HG03565 (cell line): Measurements from ENCODE around the gene CTRB2.

Source experiments
- ATAC-seq: cut with Tn5 transposase; IDR thresholded peaks from one replicate; pipeline ENCODE4 v1.9.1; 2021; ENCODE audit warnings: mild to moderate bottlenecking, moderate library complexity; ENCODE audit not compliant: unreplicated experiment

CTRB2 gene

DNA sequence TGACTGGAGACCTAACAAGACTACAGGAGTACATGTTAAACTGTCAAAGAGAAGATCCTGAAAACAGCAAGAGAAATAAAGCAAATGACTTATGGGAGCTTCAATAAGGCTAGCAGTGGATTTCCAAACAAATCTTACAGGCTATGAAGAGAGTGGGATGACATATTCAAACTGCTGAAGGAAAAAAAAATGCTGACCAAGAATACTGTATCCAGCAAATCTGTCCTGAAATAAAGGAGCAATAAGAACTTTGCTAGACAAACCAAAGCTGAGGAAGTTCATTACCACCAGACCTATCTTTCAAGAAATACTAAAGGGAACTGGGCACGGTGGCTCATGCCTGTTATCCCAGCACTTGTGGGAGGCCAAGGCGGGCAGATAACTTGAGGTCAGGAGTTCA, 30.0 kb downstream of the CTRB2 start:
- ATAC-seq, result no peak

DNA sequence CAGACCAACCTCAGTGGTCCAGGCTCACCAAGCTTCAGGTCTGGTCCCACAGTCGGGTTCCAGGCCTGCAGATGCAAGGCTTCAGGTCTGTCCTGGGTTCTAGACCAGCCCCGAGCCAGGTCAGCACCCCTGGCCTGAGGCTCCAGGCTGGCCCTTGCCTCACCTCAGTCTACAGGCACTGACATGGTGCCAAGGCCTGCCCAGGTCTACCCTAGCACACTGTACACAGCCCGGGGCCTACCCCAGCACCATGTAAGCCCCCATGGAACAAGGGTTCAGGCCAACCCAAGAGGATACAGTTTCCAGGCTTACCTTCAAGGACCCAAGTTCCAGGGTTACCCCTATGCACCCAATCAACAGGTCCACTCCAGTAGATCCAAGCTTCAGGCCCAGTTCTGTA, 31.9 kb downstream of the CTRB2 start:
- ATAC-seq, result no peak

DNA sequence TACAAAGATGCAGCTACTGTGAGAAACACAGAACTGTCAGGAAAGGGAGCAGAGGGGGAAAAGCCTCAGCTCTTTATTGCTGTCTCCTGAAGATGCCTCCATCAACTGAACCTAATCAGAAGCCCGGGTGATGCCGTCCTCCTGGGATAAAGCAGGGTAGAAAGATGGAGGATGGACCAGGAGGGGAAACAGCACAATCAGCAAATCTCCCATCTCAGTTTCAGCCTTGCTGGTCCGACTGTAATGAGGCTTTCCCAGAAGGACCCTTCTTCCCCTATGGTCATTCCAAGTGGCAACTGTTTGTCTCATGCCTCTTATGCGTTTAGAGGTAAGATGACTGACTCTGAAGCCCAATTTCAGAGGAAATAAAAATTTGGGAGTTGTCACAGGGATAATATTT, 34.4 kb downstream of the CTRB2 start:
- ATAC-seq, result no peak

DNA sequence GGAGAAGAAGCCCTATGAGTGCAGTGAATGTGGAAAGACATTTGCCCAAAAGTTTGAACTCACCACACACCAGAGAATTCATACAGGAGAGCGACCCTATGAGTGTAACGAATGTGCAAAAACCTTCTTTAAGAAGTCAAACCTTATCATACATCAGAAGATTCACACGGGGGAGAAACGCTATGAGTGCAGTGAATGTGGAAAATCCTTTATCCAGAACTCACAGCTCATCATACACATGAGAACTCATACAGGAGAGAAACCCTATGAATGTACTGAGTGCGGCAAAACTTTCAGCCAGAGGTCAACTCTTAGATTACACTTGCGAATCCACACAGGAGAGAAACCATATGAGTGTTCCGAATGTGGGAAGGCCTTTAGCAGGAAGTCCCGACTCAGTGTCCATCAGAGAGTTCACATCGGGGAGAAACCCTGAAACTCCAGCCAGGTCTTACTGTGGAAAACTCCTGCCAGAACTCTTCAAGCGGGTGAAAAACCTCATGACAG, 37.0 kb downstream of the CTRB2 start:
- no peak for ATAC-seq

DNA sequence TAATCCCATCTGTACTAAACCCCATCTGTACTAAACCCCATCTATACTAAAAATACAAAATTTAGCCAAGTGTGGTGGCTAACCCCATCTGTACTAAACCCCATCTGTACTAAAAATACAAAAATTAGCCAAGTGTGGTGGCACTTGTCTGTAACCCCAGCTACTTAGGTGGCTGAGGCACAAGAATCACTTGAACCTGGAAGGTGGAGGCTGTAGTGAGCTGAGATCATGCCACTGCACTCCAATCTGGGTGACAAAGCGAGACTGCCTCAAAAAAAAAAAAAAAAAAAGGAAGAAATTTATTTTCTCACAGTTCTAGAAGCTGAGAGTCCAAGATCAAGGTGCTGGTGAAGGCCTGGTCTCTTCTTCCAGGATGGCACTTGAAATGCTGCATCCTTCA, 46.6 kb downstream of the CTRB2 start:
- ATAC-seq, result no peak
